GM21367 (cell line): ENCODE results near the gene FAM229A.
"Not testable (repeated sequence)": the region's sequence is repeated elsewhere in the genome, so short reads cannot be mapped to it uniquely, and the experiment has no call there.

ENCODE experiments used
- ATAC-seq: cut with Tn5 transposase; IDR thresholded peaks from one replicate; pipeline ENCODE4 v1.9.1; 2021; ENCODE audit not compliant: unreplicated experiment

Gene FAM229A, protein sequence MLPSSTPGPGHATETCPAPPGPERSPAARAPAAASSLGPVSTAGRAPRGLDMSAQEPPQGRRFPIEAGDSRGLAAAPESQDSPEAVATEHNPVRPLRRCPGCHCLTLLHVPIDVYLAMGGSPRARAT

DNA sequence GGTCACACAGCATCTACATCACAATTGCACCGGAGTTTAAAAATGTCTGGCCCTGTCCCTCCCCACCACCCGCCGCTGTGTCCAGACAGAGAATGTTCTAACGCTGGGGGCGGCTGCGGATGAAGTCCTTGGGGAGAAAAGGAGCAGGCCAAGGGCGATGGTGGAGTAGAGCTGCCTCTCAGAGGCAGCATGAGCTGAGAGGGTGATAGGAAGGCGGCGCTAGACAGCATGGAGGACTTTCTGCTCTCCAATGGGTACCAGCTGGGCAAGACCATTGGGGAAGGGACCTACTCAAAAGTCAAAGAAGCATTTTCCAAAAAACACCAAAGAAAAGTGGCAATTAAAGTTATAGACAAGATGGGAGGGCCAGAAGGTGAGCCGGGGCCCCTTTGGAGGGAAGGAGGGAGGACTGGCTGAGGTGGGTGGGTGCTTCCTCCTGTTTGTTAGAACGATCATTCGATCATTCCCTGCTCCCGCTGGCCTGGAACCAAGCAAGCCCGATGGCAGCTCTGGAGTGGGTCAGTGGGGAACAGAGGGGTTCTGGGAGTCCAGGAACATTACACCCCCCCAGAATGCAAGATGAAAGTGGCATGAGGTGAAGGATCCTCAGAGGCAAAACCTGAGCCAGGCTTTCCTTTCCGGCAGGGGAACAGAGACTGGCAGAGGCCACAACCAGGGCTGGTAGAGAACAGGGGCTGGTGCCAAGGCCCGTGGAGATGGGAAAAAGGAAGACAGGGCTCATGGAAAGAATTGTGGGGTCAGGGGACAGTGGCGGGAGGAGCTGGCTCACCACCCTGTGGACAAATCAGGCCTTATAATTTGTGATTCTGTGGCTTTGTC lies at the start of gene FAM229A, which contains the start of gene TSSK3:
FAM229A (minus strand) TSS at position 12 of the 840 bp plus-strand sequence. CDS start 394 bp downstream, outside the sequence.
TSSK3 (plus strand) TSS at position 66 of the 840 bp plus-strand sequence; CDS start at position 229, 163 bp downstream.
- no peak for ATAC-seq

- no peak for ATAC-seq
Measured at GRCh38 chr1:32411261-32411660, 49.0 kb upstream of the FAM229A start.

GRCh38 chr1:32406629-32407111 lies 44.4 kb upstream of the FAM229A start:
- ATAC-seq = no peak

DNA sequence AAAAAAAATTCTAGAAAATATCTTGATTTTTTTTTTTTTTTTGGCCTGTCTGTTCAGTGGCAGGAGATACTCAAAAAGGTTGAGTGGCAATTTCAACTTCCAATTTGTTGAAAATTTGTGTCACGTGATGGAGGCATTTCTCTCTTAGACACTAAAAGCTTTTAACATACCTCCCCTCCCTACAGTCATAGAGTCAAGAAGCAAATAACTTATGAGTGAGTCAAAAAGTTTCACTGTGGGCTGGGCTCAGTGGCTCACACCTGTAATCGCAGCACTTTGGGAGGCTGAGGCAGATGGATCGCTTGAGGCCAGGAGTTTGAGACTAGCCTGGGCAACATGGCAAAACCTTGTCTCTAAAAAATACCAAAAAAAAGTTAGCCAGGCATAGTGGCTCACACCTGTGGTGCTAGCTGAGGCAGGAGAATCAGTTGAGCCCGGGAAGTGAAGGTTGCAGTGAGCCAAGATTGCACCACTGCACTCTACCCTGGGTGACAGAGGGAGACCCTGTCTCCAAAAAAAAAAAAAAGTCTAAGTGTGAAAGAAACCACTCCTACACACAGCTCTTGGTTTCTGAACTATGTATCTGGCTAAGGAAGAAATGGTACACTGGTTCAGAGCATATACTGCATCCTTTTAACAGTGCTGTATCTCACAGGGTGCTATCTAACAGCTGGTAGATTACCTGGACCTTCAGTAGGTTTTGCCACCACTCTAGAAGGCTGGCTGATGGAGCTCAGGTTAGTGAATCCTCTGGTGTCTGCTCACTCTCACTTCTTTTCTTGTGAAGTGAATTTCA lies 43.6 kb upstream of the FAM229A start:
- ATAC-seq = no peak

DNA sequence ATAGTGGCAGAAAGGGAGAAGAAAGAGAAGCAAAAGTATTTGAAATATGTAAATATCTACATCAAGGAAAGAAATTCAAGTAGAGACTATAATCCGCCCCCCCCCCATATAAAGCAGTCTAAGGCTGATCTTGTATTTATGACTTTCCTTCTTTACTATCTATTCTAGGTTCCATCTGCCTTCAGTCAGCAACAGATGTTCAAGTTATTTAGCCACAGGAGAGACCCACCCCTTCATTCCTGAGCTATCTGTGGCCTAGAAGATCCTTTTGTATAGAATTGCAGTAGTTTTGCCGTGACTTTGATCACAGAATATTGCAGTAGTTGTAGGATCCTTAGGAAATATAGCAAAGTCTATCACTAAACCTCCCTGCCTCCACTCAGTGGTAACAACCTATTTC lies 42.7 kb upstream of the FAM229A start:
- no peak for ATAC-seq

GRCh38 chr1:32400876-32401631 lies 38.8 kb upstream of the FAM229A start:
- ATAC-seq = no peak

- no peak for ATAC-seq
Measured at GRCh38 chr1:32399843-32400242, 37.6 kb upstream of the FAM229A start.

GRCh38 chr1:32398401-32398800 lies 36.1 kb upstream of the FAM229A start:
- ATAC-seq = no peak

- not testable (repeated sequence) for ATAC-seq
Measured at GRCh38 chr1:32396524-32396923, 34.2 kb upstream of the FAM229A start.

DNA sequence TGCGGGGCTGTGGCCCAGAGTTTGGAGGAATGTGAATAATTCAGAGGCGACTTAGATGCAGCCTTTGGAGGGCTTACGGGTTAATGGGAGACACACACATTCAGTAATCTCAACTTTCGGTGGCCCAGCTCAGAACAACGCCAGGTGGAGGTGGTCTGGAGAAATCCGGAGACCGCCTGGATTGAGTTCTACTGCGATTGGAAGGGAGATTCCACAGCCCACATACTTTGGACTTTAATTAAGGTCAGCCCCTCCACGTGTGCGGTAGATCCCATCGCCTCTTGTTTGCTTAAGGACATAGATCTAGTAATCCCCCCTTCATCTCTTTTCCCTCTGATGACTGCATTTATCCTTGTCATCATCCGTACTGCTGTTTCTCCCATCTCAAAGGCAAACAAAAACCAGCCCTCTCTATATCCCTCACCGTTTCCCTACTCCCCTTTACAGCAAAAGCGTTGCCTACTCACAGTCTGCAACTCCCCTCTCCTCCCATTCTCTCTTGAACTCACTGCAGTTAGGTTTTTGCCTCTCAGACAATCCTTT lies 32.7 kb upstream of the FAM229A start:
- ATAC-seq = no peak

DNA sequence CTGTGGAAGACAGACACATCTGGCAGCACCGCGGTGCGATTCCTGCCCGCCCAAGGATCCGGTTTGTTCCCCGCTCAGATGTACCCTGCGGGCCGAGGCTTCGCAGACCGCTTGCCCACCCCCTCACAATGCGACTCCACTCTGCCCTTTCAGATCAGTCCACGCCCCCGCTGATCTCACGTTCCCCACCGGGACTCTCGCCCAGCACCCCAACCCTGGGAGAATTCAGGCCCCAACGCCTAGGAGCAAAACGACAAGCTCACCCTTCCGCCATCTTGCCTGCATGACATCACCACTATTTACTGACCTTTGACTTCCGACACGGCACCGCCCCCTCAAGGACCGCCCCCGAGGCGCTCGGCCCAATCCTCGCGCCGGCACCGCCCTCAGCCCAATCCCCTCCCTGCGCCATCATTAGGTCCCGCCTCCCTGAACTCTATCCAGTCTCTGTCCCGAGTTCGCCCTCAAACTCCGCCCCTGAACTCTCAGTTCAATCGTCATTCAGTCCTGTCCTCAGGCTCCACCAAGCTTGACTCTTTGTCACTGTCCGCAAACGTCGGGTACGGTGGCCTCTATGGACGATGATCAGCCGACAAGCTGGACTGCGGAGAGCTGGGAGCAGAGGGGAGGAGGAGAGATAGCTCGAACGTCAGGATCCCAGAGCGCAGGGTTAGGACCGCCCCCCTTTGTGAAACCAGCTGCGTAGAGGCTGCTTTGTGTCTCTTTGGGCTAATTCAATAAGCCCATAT lies 32.0 kb upstream of the FAM229A start, which contains the start of gene BSDC1:
BSDC1 (minus strand) TSS at position 301 of the 749 bp plus-strand sequence; CDS start at position 274, 27 bp downstream.
- peak; percentile 93 for ATAC-seq

- ATAC-seq = peak; percentile 13
Measured at GRCh38 chr1:32393832-32394140, 31.5 kb upstream of the FAM229A start.

DNA sequence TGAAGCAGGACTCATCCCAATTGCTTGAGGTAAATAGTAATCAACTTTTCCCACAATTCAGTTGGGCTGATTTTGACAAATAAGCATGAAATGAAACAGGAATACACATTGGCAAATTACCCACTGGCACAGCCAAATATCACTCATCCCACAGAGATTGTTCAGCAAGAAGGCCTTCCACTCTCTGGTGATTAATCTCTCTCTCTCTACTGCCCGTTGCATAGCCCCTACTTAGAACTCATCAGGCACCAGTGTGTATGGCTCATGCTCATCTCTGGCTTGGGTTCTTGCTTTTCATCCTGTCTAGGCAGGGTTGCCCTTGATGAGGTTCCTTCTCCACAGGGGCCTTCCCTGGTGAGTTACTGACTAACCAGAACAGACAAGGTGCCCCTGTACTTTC lies 30.9 kb upstream of the FAM229A start:
- ATAC-seq = no peak

DNA sequence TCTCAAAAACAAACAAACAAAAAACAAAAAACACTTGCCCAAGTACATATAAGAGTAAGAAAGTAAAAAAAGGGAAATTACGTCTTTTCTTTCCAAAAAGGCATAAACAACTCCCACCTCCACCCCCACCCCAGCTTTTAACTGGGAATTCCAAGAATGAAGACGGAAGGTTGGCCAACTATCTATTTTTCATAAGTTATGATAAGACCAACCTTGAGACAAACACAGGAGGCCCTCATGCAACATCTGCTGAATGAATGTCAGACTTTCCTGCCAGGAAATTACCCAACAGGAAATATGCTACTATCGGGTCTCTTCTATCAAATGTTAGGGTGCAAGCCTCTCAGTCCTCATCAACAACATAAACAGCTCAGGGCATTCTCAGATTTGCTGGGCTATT lies 30.0 kb upstream of the FAM229A start:
- ATAC-seq = no peak

DNA sequence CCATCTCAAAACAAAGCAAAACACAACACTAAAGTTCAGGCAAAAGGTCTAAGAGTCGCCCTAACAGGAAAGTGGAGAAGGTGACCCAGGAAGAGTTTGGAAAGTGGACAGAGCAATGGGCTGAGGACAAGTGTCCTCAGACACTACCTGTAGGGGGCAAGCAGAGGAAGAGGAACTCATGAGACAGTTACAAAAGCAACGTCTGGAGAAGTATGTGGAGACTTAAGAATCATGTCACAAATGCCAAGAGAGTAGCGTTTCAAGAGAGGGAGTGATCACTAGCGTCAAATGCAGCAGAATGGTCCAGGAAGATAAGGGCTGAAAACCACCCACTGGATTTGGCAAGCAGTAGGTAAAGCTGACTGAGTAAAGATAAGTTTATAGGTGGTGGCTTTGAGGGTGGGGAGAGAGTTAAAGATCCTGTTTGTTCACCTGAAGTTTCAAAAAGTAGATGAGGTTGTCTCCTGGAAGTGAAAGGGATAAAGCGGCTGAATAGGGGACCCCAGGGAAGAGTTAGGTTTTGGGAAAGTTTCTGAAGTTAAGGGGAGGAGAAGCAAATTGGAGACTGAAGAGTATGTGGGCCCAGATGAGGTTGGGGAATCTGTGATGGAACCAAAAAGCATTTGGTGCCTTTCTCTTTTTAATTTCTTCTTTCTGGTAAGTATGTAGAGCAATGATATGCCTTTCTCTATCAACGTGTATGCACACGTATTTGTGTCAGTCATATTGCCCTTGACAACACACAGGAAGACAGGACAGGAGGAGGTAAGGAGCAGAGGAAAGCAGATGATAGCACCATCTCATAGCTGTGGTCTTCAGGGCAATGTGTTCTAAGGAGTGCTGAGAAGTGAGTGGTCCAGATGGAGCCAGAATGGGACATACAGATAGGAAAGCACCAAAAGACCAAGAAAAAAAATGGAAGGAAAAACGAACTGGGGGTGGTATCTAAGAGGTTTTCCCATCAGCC lies 28.9 kb upstream of the FAM229A start:
- no peak for ATAC-seq

GRCh38 chr1:32388641-32389040 lies 26.4 kb upstream of the FAM229A start:
- ATAC-seq = no peak

- ATAC-seq = no peak
Measured at GRCh38 chr1:32386676-32387392, 24.5 kb upstream of the FAM229A start.

GRCh38 chr1:32380057-32380456 lies 17.8 kb upstream of the FAM229A start:
- ATAC-seq = no peak
